Retinal pigment epithelial cell (primary cell): ENCODE results near the gene SFMBT1.
A peak's percentile ranks its signal among the peaks of the same experiment; 100 is the strongest.
"Not testable (repeated sequence)": the region's sequence is repeated elsewhere in the genome, so short reads cannot be mapped to it uniquely, and the experiment has no call there.

ENCODE experiments used
- DNase-seq: peaks from one replicate; pipeline ENCODE4 v3.0.0-alpha.2; 2010; ENCODE audit warnings: low read depth
- H3K4me3 ChIP-seq: 2 replicates; pipeline ENCODE4 v1.5.1; 2011; ENCODE audit warnings: mild to moderate bottlenecking, low read length, control low read depth, moderate library complexity
- CTCF ChIP-seq: conservative IDR thresholded peaks from 2 replicates; pipeline ENCODE4 v1.5.1; 2011; ENCODE audit warnings: low read depth, low read length, control low read depth, inconsistent platforms

SFMBT1 gene

GRCh38 chr3:53062905-53063304 lies 17.0 kb upstream of the SFMBT1 start:
- no peak for TF ChIP-seq CTCF
- no peak for DNase-seq
- H3K4me3 ChIP-seq = no peak overlapping the region

- no peak for DNase-seq
- TF ChIP-seq CTCF = peak; percentile 52
- H3K4me3 ChIP-seq = no peak overlapping the region
Measured at GRCh38 chr3:53056442-53056841, 10.6 kb upstream of the SFMBT1 start.

- DNase-seq, H3K4me3 ChIP-seq: not testable (repeated sequence)
Measured at GRCh38 chr3:53054233-53054632, 8.4 kb upstream of the SFMBT1 start.

- DNase-seq = no peak
- TF ChIP-seq CTCF = no peak
- no peak overlapping the region for H3K4me3 ChIP-seq
Measured at GRCh38 chr3:53051929-53052328, 6.1 kb upstream of the SFMBT1 start.

- no peak for TF ChIP-seq CTCF
- H3K4me3 ChIP-seq = no peak overlapping the region
- DNase-seq = no peak
Measured at GRCh38 chr3:53049987-53050386, 4.1 kb upstream of the SFMBT1 start.

- no peak for DNase-seq
- TF ChIP-seq CTCF = peak; percentile 59
- peak overlapping the region; percentile 34 for H3K4me3 ChIP-seq
Measured at GRCh38 chr3:53046171-53047170, 598 bp upstream of the SFMBT1 start.

- no peak for TF ChIP-seq CTCF
- no peak for DNase-seq
Measured at GRCh38 chr3:53044711-53045517, 959 bp downstream of the SFMBT1 start.

More at GRCh38 chr3:53044711-53045517, 959 bp downstream of the SFMBT1 start:
- H3K4me3 ChIP-seq = peak overlapping the region; percentile 72
